ENCODE measurements around the gene FAM3A.

The FAM3A gene

GRCh38 chrX:154535892-154536291 lies 19.9 kb upstream of the FAM3A start:
- no peaks in the 10 kb centered on the region for H3K9me3 ChIP-seq (ENCODE audit: control insufficient read depth, insufficient read depth, low read depth, low read length)
- H3K4me1 ChIP-seq (ENCODE audit: control insufficient read depth, insufficient read depth, low read length) = no peaks in the 10 kb centered on the region
- H3K27ac ChIP-seq (ENCODE audit: extremely low read depth, low read depth, low read length) = no peak overlapping the region
- peaks cover 0 to 47% of the 10 kb centered on the region in 2 experiments; a peak in 1 of 3 replicates for H3K36me3 ChIP-seq (ENCODE audit: control insufficient read depth in 2 of 2, insufficient read depth in 1 of 2, low read length in 2 of 2)
- H3K4me3 ChIP-seq (ENCODE audit: low read depth, low read length) = no peak overlapping the region
- ChIA-PET CTCF (interaction anchor here (0.6 to 4.2 kb wide), 14 partner anchors 9 to 589 kb away, joined by 3 to 29 read pairs (median 4); partner anchors contain the start of genes FLNA and SLC10A3), POLR2A (no interaction called here)
- TF ChIP-seq ZNF24 (tag by site-specific recombination; IDR thresholded peaks at IDR 0.05) (no peak), ZNF560 (tag by site-specific recombination; IDR thresholded peaks at IDR 0.05; ENCODE audit: borderline replicate concordance) (no peak), ZNF146 (tag by site-specific recombination; IDR thresholded peaks at IDR 0.05) (no peak), ZNF311 (tag by site-specific recombination; IDR thresholded peaks at IDR 0.05; ENCODE audit: borderline replicate concordance) (no peak), ZNF660 (tag by site-specific recombination; IDR thresholded peaks at IDR 0.05) (no peak), ZBTB20 (tag by site-specific recombination; IDR thresholded peaks at IDR 0.05) (no peak), ZNF513 (tag by site-specific recombination; IDR thresholded peaks at IDR 0.05) (no peak), WT1 (tag by site-specific recombination; IDR thresholded peaks at IDR 0.05) (no peak), ZNF202 (tag by site-specific recombination; IDR thresholded peaks at IDR 0.05; ENCODE audit: borderline replicate concordance) (no peak), ZNF112 (tag by site-specific recombination; IDR thresholded peaks at IDR 0.05) (no peak)
- TF ChIP-seq, protein P1, sequence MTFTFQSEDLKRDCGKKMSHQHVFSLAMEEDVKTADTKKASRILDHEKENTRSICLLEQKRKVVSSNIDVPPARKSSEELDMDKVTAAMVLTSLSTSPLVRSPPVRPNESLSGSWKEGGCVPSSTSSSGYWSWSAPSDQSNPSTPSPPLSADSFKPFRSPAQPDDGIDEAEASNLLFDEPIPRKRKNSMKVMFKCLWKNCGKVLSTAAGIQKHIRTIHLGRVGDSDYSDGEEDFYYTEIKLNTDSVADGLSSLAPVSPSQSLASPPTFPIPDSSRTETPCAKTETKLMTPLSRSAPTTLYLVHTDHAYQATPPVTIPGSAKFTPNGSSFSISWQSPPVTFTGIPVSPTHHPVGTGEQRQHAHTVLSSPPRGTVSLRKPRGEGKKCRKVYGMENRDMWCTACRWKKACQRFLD (tag by site-specific recombination; IDR thresholded peaks at IDR 0.05) = no peak
- TF ChIP-seq, protein P2, sequence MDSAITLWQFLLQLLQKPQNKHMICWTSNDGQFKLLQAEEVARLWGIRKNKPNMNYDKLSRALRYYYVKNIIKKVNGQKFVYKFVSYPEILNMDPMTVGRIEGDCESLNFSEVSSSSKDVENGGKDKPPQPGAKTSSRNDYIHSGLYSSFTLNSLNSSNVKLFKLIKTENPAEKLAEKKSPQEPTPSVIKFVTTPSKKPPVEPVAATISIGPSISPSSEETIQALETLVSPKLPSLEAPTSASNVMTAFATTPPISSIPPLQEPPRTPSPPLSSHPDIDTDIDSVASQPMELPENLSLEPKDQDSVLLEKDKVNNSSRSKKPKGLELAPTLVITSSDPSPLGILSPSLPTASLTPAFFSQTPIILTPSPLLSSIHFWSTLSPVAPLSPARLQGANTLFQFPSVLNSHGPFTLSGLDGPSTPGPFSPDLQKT (IDR thresholded peaks at IDR 0.05; ENCODE audit: borderline replicate concordance, low read depth, low read length) = no peak
- TF ChIP-seq, protein P3, sequence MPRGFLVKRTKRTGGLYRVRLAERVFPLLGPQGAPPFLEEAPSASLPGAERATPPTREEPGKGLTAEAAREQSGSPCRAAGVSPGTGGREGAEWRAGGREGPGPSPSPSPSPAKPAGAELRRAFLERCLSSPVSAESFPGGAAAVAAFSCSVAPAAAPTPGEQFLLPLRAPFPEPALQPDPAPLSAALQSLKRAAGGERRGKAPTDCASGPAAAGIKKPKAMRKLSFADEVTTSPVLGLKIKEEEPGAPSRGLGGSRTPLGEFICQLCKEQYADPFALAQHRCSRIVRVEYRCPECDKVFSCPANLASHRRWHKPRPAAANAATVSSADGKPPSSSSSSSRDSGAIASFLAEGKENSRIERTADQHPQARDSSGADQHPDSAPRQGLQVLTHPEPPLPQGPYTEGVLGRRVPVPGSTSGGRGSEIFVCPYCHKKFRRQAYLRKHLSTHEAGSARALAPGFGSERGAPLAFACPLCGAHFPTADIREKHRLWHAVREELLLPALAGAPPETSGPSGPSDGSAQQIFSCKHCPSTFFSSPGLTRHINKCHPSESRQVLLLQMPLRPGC (tag by site-specific recombination; IDR thresholded peaks at IDR 0.05) = no peak

DNA sequence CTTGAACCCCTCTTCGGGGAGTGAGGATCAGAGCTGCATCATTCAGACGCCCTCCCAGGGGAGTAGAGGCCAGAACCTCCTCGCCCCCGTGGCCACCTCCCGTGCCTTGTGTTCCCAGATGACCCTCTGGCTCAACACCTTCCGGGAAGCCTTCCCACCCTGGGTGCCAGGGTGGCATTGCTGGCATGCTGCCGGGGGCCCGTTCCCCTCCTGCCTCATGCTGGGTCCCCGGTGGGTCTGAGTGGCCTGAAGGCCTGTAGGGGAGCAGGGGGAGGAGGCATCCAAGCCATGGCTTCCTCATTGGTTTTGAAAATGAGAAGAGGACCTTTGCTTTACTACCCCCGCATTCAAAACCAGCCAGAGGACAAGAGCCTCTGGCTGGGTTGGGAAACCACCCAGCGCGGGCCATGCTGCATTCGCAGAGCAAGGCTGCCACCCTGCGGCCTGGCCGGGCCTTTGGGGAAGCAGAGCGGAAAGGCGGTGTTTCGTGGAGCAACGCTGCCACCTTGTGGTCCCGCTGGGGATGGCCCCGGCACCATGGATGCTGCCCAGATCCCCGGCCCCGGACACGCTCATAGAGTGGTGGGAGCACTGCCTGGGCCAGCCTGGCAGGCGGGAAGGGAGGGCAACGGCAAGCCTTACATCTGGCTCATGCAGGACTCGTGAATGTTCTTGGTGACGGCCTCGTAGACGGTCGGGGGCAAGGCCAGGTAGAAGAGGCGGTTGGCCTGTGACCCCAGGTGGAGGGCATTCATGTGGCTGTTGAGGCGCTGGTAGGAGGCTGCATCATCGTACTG lies 18.7 kb upstream of the FAM3A start:
- ChIA-PET POLR2A (interaction anchor here (0.6 kb wide), 2 partner anchors 131 to 521 kb away, joined by 3 to 5 read pairs; no protein-coding TSS in a partner anchor), CTCF (interaction anchor here (0.6 to 4.2 kb wide), 17 partner anchors 7 to 588 kb away, joined by 3 to 29 read pairs (median 5); partner anchors contain the start of genes FLNA and SLC10A3)
- Histone ChIP-seq H3K27ac (ENCODE audit: extremely low read depth, low read depth, low read length) (no peak overlapping the region), H3K4me1 (ENCODE audit: control insufficient read depth, insufficient read depth, low read length) (no peaks in the 10 kb centered on the region), H3K9me3 (ENCODE audit: control insufficient read depth, insufficient read depth, low read depth, low read length) (no peaks in the 10 kb centered on the region), H3K4me3 (ENCODE audit: low read depth, low read length) (no peak overlapping the region), H3K36me3 (ENCODE audit: control insufficient read depth in 2 of 2, insufficient read depth in 1 of 2, low read length in 2 of 2) (peaks cover 0 to 50% of the 10 kb centered on the region in 2 experiments; a peak in 1 of 3 replicates)
- TF ChIP-seq, protein P4, sequence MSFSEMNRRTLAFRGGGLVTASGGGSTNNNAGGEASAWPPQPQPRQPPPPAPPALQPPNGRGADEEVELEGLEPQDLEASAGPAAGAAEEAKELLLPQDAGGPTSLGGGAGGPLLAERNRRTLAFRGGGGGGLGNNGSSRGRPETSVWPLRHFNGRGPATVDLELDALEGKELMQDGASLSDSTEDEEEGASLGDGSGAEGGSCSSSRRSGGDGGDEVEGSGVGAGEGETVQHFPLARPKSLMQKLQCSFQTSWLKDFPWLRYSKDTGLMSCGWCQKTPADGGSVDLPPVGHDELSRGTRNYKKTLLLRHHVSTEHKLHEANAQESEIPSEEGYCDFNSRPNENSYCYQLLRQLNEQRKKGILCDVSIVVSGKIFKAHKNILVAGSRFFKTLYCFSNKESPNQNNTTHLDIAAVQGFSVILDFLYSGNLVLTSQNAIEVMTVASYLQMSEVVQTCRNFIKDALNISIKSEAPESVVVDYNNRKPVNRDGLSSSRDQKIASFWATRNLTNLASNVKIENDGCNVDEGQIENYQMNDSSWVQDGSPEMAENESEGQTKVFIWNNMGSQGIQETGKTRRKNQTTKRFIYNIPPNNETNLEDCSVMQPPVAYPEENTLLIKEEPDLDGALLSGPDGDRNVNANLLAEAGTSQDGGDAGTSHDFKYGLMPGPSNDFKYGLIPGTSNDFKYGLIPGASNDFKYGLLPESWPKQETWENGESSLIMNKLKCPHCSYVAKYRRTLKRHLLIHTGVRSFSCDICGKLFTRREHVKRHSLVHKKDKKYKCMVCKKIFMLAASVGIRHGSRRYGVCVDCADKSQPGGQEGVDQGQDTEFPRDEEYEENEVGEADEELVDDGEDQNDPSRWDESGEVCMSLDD (tag by site-specific recombination; IDR thresholded peaks at IDR 0.05) = no peak
- TF ChIP-seq ZNF529 (tag by site-specific recombination; IDR thresholded peaks at IDR 0.05; ENCODE audit: insufficient replicate concordance) (no peak), ZNF423 (tag by site-specific recombination; IDR thresholded peaks at IDR 0.05) (no peak), SP7 (tag by site-specific recombination; IDR thresholded peaks at IDR 0.05) (peak; percentile 73), ZEB2 (tag by site-specific recombination; IDR thresholded peaks at IDR 0.05) (peak; percentile 58), ZSCAN30 (tag by site-specific recombination; IDR thresholded peaks at IDR 0.05) (peak; percentile 96), ZNF692 (tag by site-specific recombination; IDR thresholded peaks at IDR 0.05) (peak; percentile 77), ZNF248 (tag by site-specific recombination; IDR thresholded peaks at IDR 0.05) (no peak), EGR2 (tag by site-specific recombination; IDR thresholded peaks at IDR 0.05; ENCODE audit: low read depth) (peak; percentile 29; the same call in 1 of the 2 replicates), SP3 (tag by site-specific recombination; IDR thresholded peaks at IDR 0.05) (peak; percentile 30; the same call in 1 of the 2 replicates), ZBTB17 (tag by site-specific recombination; IDR thresholded peaks at IDR 0.05) (peak; percentile 72), ZNF707 (tag by site-specific recombination; IDR thresholded peaks at IDR 0.05) (no peak)

Measured in HEK293 (cell line).